KBM-7 (cell line): ENCODE data around the gene MT1HL1.

Experiments used
- DNase-seq: peaks from one replicate; pipeline ENCODE4 v3.0.0-alpha.2; 2015
- in situ Hi-C: fragments of 300-500 bp; cut with MboI; formaldehyde crosslinking; loops from 2 replicates; pipeline ENCODE4 v1.14.3; 2020; ENCODE audit warnings: low sequenced_read_pairs, low pct_unique_long_range_greater_than_20kb, mixed read lengths

The MT1HL1 gene

GRCh38 chr1:237004116-237004515, at the start of gene MT1HL1:
Gene MT1HL1, minus strand, starts transcription at chr1:237004441. Its CDS starts 69 bp downstream, at chr1:237004372.
- DNase-seq = no peak
- in situ Hi-C loops = no loop called here

GRCh38 chr1:237050915-237051314, 46.7 kb upstream of the MT1HL1 start:
- in situ Hi-C loops = no loop called here
- DNase-seq = no peak

GRCh38 chr1:237050185-237050584, 45.9 kb upstream of the MT1HL1 start:
- in situ Hi-C loops = no loop called here
- no peak for DNase-seq

- no peak for DNase-seq
- in situ Hi-C loops = no loop called here
These were observed 44.6 kb upstream of the MT1HL1 start for GRCh38 chr1:237048803-237049202.

- in situ Hi-C loops = no loop called here
- no peak for DNase-seq
These were observed 41.2 kb upstream of the MT1HL1 start for GRCh38 chr1:237045278-237046016.

GRCh38 chr1:237043846-237044636, 39.8 kb upstream of the MT1HL1 start:
- no peak for DNase-seq
- in situ Hi-C loops = no loop called here

GRCh38 chr1:237042892-237043576, 38.8 kb upstream of the MT1HL1 start:
- DNase-seq = no peak
- in situ Hi-C loops = no loop called here

- DNase-seq = no peak
- in situ Hi-C loops = no loop called here
These were observed 38.3 kb upstream of the MT1HL1 start for GRCh38 chr1:237042526-237042891.

- in situ Hi-C loops = no loop called here
- peak; percentile 26 for DNase-seq
These were observed 37.7 kb upstream of the MT1HL1 start, which contains the start of gene RYR2 for GRCh38 chr1:237041795-237042525. Gene RYR2, plus strand, starts transcription at chr1:237042184. Its CDS starts 338 bp downstream, at chr1:237042522.

GRCh38 chr1:237041461-237041794, 37.2 kb upstream of the MT1HL1 start:
- no peak for DNase-seq
- in situ Hi-C loops = no loop called here

- DNase-seq = no peak
- in situ Hi-C loops = no loop called here
These were observed 36.6 kb upstream of the MT1HL1 start for GRCh38 chr1:237040823-237041222.

GRCh38 chr1:237038211-237038610, 34.0 kb upstream of the MT1HL1 start:
- in situ Hi-C loops = no loop called here
- no peak for DNase-seq

GRCh38 chr1:237035759-237036158, 31.5 kb upstream of the MT1HL1 start:
- DNase-seq = no peak
- in situ Hi-C loops = no loop called here

- in situ Hi-C loops = no loop called here
- DNase-seq = no peak
These were observed 29.6 kb upstream of the MT1HL1 start for GRCh38 chr1:237033804-237034203.

- DNase-seq = no peak
- in situ Hi-C loops = no loop called here
These were observed 28.8 kb upstream of the MT1HL1 start for GRCh38 chr1:237033061-237033460.

GRCh38 chr1:237032029-237032428, 27.8 kb upstream of the MT1HL1 start:
- in situ Hi-C loops = no loop called here
- no peak for DNase-seq

GRCh38 chr1:237031480-237031879, 27.2 kb upstream of the MT1HL1 start:
- no peak for DNase-seq
- in situ Hi-C loops = no loop called here

GRCh38 chr1:237029850-237030535, 25.8 kb upstream of the MT1HL1 start:
- in situ Hi-C loops = no loop called here

GRCh38 chr1:237029240-237029639, 25.0 kb upstream of the MT1HL1 start:
- DNase-seq = no peak
- in situ Hi-C loops = no loop called here

More at GRCh38 chr1:237029850-237030535, 25.8 kb upstream of the MT1HL1 start:
- DNase-seq = no peak
